ENCODE measurements around the gene C1QBP.

Gene C1QBP

DNA sequence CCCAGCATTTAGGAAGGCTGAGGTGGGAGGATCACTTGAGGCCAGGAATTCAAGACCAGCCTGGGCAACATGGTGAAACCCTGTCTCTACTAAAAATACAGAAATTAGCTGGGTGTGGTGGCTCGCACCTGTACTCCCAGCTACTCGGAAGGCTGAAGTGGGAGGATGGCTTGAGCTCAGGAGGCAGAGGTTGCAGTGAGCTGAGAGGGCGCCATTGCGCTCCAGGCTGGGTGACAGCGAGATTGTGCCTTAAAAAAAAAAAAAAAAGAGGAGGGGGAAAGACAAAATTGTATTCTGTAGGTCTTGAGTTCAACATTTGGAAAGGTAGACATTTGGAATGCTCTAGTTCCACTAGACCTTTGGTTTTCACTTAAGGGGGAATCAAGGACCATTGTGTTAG is 7.7 kb downstream of the C1QBP start:
- DNase-seq = peak; percentile 32

DNA sequence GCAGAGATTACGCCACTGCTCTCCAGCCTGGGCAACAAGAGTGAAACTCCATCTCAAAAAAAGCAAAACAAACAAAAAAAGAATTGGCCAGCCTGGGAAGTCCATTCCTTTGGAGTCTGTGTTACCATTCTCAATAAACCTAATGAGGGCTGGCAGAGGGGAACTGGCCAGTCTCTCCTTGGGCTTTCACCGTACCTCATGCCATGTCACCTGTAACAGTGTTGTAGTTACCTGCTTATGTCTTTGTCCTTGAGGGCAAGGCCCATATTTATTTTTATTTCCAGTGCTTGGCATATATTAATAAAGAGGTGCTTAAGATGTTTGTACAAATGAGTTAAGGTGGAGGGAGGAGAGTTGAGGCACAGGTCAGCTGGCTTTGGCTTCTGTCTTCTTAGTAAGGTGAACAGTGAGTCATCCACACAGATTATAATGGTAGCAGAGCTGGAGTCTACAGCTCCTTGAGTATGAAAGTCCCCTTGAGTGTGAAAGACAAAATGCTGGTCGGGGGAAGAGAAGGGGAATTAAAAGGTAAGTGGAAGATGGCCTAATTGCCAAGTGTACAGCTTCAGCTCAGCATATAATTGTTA is 8.4 kb downstream of the C1QBP start:
- DNase-seq = no peak

- peak; percentile 91 for DNase-seq
Observed at GRCh38 chr17:5429191-5429887, 9.6 kb downstream of the C1QBP start.

DNA sequence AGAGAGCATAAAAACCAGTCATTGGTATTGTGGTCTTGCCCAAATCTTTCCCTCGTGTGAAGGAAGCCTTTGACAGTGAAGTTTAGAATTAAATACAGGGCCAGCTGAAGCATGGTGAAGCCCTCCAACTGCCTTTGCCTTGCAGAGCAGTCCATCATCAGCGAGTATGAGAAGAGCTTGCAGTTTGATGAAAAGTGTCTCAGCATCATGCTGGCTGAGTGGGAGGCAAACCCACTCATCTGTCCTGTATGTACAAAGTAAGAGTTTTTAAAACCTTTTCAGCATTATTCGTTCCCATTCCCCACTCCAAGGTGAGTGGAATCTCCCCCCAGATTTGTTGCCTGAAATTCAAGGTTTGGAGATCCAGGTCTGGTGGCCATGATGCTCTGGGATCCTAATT is 13.1 kb downstream of the C1QBP start:
- DNase-seq = no peak

DNA sequence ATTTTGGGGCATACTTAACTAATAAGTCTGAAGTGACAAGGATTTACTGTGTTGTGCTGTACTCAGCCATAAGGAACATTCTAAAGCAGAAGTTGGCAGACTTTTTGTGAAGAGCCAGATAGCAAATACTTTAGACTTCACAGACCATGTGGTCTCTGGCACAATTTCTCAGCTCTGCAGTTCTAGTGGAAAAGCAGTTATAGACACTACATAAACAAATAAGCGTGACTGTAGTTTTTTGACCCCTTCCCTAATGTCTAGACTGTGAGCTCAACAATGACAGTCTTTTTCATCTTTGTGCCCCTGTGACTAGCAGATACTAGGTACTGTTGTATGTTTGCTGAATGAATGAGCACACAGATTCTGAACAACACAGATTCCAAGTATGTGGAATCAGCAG is 14.0 kb downstream of the C1QBP start:
- no peak for DNase-seq

DNA sequence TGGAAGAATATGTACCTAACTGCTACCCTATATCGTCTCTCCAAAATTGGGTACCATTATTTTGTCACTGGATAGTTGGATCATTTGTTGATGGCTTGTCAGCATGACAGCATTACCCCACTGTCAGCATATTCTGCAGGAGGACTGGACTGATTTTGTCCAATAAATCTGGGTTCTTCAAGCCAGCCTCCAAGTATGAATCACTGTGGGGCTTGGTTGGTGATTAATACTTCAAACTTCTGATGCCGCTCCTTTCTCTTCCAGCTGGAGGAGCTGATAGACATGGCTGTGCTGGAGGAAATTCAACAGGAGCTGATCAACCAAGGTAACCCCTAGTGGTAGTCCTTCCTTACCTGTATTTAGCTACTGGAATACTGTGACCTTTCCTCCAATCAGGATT is 16.4 kb downstream of the C1QBP start:
- DNase-seq = no peak

DNA sequence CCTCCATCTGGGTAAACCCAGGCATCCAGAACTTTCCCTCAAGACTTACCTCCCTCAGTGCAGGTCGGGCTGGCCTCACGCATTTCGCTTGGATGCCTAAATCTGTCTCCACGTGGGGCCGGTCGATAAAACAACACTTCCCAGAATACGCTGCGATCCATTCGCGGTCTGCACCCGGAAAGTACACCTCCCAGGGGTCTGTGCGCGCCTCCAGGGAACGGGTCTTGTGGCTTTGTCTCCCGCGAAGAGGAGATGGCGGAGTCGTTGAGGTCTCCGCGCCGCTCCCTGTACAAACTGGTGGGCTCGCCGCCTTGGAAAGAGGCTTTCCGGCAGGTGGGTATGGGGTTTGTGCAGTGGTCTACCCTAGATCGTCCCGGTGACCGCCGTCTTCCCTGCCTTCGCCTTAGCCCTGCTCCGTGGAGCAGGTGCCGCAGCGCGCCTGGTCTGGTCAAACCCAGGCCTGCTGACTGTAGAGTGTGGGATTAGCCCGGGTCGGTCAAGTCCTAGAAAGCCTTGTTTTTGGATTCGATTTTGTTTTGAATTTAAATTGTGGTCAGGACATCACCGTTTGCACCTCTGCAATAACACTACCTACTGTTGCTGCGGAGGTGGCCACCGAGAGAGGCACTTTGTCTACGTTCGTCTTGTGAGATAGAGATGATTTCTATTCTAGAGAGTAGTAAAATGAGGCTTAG is 18.8 kb downstream of the C1QBP start, which contains the start of gene RPAIN:
TSS of gene RPAIN (plus strand) at position 224 of the 695 bp plus-strand sequence. CDS start at position 253, 29 bp downstream.
- DNase-seq = peak; percentile 95

- peak; percentile 97 for DNase-seq
Observed at GRCh38 chr17:5419356-5419958, 19.5 kb downstream of the C1QBP start, which contains the start of gene NUP88. Gene NUP88 (minus strand): TSS chr17:5419662. CDS start chr17:5419650, 12 bp downstream.

DNA sequence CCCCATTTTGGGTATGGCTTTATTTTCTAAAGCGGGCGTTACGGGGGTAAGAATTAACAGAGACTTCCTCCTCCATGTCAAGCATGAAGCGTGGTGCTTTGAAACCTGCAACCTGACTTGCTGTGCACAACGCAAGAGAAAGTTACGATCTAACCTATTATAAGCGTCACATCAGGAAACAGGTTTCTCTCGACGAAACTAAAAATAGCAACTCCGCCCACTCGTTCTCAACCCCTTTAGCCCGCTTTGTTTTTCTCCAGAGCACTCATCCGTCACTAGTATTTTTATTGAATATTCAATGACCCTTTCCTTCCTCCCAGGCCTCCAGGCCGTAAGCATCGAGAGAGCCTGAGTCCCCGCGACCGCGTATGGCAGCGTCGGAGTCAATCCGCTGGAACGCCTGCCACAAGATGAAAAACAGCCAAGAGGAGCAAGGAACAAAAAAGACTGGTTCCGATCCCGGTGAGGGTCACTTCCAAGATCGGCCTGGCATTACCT is 20.0 kb downstream of the C1QBP start:
- peak; percentile 78 for DNase-seq

DNA sequence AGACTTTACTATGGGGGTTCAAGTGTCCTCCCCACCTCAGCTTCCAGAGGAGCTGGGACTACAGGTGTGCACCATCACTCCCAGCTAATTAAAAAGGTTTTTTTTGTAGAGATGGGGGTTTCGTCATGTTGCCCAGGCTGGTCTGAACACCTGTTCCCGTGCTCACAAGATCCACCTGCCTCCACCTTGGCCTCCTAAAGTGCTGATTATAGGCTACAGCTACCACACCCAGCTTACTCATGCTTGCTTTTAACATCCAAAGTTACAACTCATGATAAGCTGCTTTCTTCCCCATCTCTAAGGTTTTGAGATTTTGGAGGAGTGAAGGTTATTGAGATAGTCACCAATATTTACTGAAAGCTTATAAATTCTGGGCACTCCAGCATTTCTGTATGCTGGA is 22.1 kb downstream of the C1QBP start:
- DNase-seq = no peak

DNA sequence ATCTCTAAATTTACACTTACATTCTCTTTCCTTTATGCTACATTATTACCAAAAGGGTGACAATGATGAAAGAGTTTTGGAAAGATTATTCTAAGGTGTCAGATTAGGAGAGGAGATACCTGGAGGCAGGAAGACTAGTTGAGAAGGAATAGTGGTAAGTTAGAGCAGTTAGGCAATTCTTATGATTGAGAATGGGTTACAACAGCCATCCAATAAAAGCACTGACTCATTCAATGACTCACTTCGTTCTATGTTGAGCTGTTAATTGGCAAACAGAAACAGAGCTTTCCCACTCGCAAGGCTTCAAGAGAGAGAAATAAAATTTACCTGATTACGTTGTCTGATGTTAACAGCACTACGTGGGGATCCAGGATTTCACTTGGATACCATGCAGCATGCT is 25.3 kb downstream of the C1QBP start:
- DNase-seq = peak; percentile 10

GRCh38 chr17:5410594-5411272 is 28.2 kb downstream of the C1QBP start:
- no peak for DNase-seq

GRCh38 chr17:5408186-5408585 is 30.8 kb downstream of the C1QBP start:
- no peak for DNase-seq

DNA sequence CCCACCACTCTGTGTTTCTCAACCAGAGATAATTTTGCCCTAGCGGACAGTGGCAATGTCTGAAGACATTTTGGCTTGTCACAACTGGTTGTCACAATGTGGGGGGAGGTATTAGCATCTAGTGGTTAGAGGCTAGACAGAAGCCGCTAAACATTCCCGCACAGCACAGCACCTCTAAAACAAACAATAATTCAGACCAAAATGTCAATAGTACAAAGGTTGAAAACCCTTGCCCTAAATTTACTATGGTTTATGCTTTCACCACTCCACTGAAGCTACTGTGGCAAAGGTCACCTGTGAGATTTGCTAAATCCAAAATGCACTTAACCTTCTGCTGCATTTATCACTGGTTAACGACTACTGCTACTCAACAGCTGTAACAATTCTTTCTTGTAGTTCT is 33.6 kb downstream of the C1QBP start:
- DNase-seq = no peak

DNA sequence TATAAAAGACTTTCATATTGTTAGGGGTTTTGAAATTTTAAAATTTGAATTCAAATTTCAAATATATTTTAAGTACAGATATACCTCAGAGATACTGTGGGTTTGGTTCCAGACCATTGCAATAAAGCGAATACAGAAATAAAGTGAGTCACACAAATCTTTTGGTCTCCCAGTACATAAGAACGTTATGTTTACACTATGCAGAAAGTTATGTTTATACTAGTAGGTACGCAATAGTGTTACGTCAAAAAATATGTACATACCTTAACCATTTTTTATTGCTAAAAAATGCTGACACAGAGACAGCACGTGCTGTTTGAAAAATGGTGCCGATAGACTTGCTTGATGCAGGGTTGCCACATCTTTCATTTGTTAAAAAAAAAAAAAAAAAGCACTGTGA is 39.2 kb downstream of the C1QBP start:
- no peak for DNase-seq

DNA sequence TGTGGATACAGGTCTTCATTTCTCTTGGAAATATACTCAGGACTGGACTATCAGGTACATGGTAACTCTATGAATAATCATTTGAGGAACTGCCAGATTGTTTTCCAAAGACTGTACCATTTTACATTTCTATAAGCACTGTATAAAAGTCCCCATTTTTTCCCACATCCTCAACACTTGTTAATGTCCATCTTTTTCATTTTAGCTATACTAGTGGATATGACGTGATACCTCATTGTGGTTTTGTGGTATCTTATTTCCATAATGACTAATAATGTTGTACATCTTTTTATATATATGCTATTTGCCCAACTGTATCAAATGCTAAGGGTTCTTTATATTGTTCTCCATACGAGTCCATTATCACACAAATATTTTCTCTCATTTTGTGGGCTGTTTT is 42.3 kb downstream of the C1QBP start:
- DNase-seq = no peak

GRCh38 chr17:5391678-5392077 is 47.3 kb downstream of the C1QBP start:
- no peak for DNase-seq

All from DMS53 (cell line).